GM12878 (cell line): ENCODE measurements around the gene TTC38. TPM values are rescaled to one million over a fixed set of nuclear protein-coding genes. Genes with fewer than 3 reads are reported as not detected.

Experiments
- CHD4 ChIP-seq: fragments of 200-600 bp; sonication (generic); IDR thresholded peaks from 2 replicates; pipeline ENCODE4 v1.6.1; 2016; ENCODE audit warnings: mild to moderate bottlenecking
- EP300 ChIP-seq, 2 experiments: fragments of 150-350 bp in 1 of 2; IDR thresholded peaks; 2 replicates each; pipeline ENCODE4 v1.6.1; 2011 to 2012; ENCODE audit warnings: low read depth in 2 of 2, low read length in 2 of 2, borderline replicate concordance in 1 of 2, improper control_type of control experiment in 1 of 2, inconsistent platforms in 1 of 2; ENCODE audit not compliant: control insufficient read depth in 1 of 2
- HDAC6 ChIP-seq: fragments of 200-600 bp; sonication (generic); IDR thresholded peaks from one replicate; pipeline ENCODE4 v1.8.0; 2017; ENCODE audit warnings: antibody characterized with exemption; ENCODE audit not compliant: unreplicated experiment
- NKRF ChIP-seq: fragments of 450-650 bp; conservative IDR thresholded peaks from 2 replicates; pipeline ENCODE4 v1.6.1; 2017; ENCODE audit warnings: mild to moderate bottlenecking, moderate library complexity
- PBX3 ChIP-seq: IDR thresholded peaks from 2 replicates; pipeline ENCODE4 v1.6.1; 2011; ENCODE audit warnings: mild to moderate bottlenecking, low read depth, low read length, moderate library complexity; ENCODE audit not compliant: insufficient replicate concordance
- SREBF1 ChIP-seq: IDR thresholded peaks from 2 replicates; pipeline ENCODE4 v1.6.1; 2012; ENCODE audit warnings: mild to moderate bottlenecking, low read length
- STAT1 ChIP-seq: fragments of 450-650 bp; conservative IDR thresholded peaks from 2 replicates; pipeline ENCODE4 v1.6.1; 2014; ENCODE audit warnings: antibody characterized with exemption, mild to moderate bottlenecking
- USF2 ChIP-seq: IDR thresholded peaks from 2 replicates; pipeline ENCODE4 v1.6.1; 2011; ENCODE audit warnings: low read depth, low read length, improper control_type of control experiment, borderline replicate concordance
- ZZZ3 ChIP-seq: IDR thresholded peaks from 2 replicates; pipeline ENCODE4 v1.6.1; 2011; ENCODE audit warnings: low read depth; ENCODE audit not compliant: control insufficient read depth, insufficient read length
- polyA plus RNA-seq, 11 experiments: library from polyadenylated mRNA; depleted of rRNA in 4 of 11; unstranded in 6 of 11; stranded (reverse) in 5 of 11; fragments of >200 nt; fragmentation: Nextera tagmentation in 4 of 11; fragmentation: Illumina TruSeq in 1 of 11; extraction: Ambion mirVana in 4 of 11; extraction: Trizol in 1 of 11; gene quantifications; 1 replicate in 1 of 11; 2 replicates in 10 of 11; pipeline versions ENCODE4 v1.2.1 to v1.2.3, GENCODE V29; 2011 to 2016; ENCODE audit warnings: inconsistent platforms in 2 of 11, missing spikeins in 2 of 11, low read depth in 1 of 11
- total RNA-seq, 4 experiments: library from RNA; depleted of rRNA in 3 of 4; stranded (reverse); fragments of >200 nt in 3 of 4; fragmentation: Illumina TruSeq in 1 of 4; extraction: Trizol in 1 of 4; gene quantifications; 2 replicates each; pipeline versions ENCODE4 v1.2.1 to v1.2.3, GENCODE V29; 2013 to 2021

TTC38 gene
- total and polyA plus RNA-seq, 10 of the 15 experiments (the other 5 are each of a cell fraction or from before 2014, with no cell fraction given): 0.58 to 39.9 (median 13.0) TPM

- TF ChIP-seq NKRF: no peak
- TF ChIP-seq EP300 (IDR thresholded peaks at IDR 0.05; ENCODE audit: borderline replicate concordance in 1 of 2, control insufficient read depth in 1 of 2, low read depth in 2 of 2, low read length in 2 of 2): no peak
- TF ChIP-seq HDAC6: no peak
- TF ChIP-seq ZZZ3: no peak
- no peak for TF ChIP-seq CHD4
- no peak for TF ChIP-seq STAT1
- no peak for TF ChIP-seq SREBF1
- TF ChIP-seq USF2: no peak
- TF ChIP-seq PBX3: no peak
- TF ChIP-seq, all 136 proteins: peak for 0
Measured at GRCh38 chr22:46308283-46308988, 40.6 kb downstream of the TTC38 start (continued).
